ENCODE measurements around the gene RYR1.

DNA sequence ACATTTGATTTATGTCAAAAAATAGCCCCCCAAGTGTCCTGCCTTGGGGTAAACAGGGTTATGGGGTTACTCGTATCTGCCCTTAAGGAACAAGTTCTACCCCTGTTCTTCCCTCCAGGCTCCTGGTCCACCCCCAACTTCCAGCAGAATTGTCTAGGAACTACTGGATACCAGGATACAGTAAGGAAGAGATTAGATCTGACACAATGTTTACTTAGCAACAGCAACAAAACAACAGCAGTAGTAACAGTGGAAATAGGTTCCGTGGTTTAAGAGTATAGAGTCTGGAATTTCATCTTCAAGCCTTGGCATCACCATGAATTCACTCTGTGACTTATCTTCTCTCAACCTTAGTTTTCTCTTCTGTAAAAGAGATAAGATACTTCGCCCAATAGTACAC is 32.3 kb upstream of the RYR1 start:
- TF ChIP-seq, protein P1, sequence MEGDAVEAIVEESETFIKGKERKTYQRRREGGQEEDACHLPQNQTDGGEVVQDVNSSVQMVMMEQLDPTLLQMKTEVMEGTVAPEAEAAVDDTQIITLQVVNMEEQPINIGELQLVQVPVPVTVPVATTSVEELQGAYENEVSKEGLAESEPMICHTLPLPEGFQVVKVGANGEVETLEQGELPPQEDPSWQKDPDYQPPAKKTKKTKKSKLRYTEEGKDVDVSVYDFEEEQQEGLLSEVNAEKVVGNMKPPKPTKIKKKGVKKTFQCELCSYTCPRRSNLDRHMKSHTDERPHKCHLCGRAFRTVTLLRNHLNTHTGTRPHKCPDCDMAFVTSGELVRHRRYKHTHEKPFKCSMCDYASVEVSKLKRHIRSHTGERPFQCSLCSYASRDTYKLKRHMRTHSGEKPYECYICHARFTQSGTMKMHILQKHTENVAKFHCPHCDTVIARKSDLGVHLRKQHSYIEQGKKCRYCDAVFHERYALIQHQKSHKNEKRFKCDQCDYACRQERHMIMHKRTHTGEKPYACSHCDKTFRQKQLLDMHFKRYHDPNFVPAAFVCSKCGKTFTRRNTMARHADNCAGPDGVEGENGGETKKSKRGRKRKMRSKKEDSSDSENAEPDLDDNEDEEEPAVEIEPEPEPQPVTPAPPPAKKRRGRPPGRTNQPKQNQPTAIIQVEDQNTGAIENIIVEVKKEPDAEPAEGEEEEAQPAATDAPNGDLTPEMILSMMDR (IDR thresholded peaks at IDR 0.05): no peak
- no peak for TF ChIP-seq POLR2A (IDR thresholded peaks at IDR 0.05)

Data from lower leg skin (tissue), 3 donors.